ENCODE measurements around the gene RABGAP1L.

Gene RABGAP1L

GRCh38 chr1:174197088-174197487 is 37.8 kb downstream of the RABGAP1L start:
- no peak for DNase-seq (ENCODE audit: low read depth in 4 of 4, low spot score in 1 of 4)

- no peak for DNase-seq (ENCODE audit: low read depth in 4 of 4, low spot score in 1 of 4)
These were observed 38.2 kb downstream of the RABGAP1L start for GRCh38 chr1:174197547-174197946.

- DNase-seq (ENCODE audit: low read depth in 4 of 4, low spot score in 1 of 4) = no peak
These were observed 38.9 kb downstream of the RABGAP1L start for GRCh38 chr1:174198202-174198601.

GRCh38 chr1:174200746-174201145 is 41.4 kb downstream of the RABGAP1L start:
- DNase-seq (ENCODE audit: low read depth in 4 of 4, low spot score in 1 of 4) = no peak

GRCh38 chr1:174204697-174205308 is 45.5 kb downstream of the RABGAP1L start:
- DNase-seq (ENCODE audit: low read depth in 4 of 4, low spot score in 1 of 4) = no peak

GRCh38 chr1:174206148-174206836 is 47.0 kb downstream of the RABGAP1L start:
- DNase-seq (ENCODE audit: low read depth in 4 of 4, low spot score in 1 of 4) = no peak

GRCh38 chr1:174209347-174210187 is 50.2 kb downstream of the RABGAP1L start:
- DNase-seq (ENCODE audit: low read depth in 4 of 4, low spot score in 1 of 4) = no peak

- DNase-seq (ENCODE audit: low read depth in 4 of 4, low spot score in 1 of 4) = no peak
These were observed 52.2 kb downstream of the RABGAP1L start for GRCh38 chr1:174211486-174211885.

GRCh38 chr1:174215766-174216165 is 56.4 kb downstream of the RABGAP1L start:
- DNase-seq (ENCODE audit: low read depth in 4 of 4, low spot score in 1 of 4) = no peak

GRCh38 chr1:174217248-174217647 is 57.9 kb downstream of the RABGAP1L start:
- DNase-seq (ENCODE audit: low read depth in 4 of 4, low spot score in 1 of 4) = no peak

GRCh38 chr1:174217787-174218574 is 58.7 kb downstream of the RABGAP1L start:
- no peak for DNase-seq (ENCODE audit: low read depth in 4 of 4, low spot score in 1 of 4)

GRCh38 chr1:174218983-174219382 is 59.7 kb downstream of the RABGAP1L start:
- no peak for DNase-seq (ENCODE audit: low read depth in 4 of 4, low spot score in 1 of 4)

- DNase-seq (ENCODE audit: low read depth in 4 of 4, low spot score in 1 of 4) = no peak
These were observed 60.5 kb downstream of the RABGAP1L start for GRCh38 chr1:174219606-174220370.

- no peak for DNase-seq (ENCODE audit: low read depth in 4 of 4, low spot score in 1 of 4)
These were observed 62.4 kb downstream of the RABGAP1L start for GRCh38 chr1:174221681-174222080.

- no peak for DNase-seq (ENCODE audit: low read depth in 4 of 4, low spot score in 1 of 4)
These were observed 63.0 kb downstream of the RABGAP1L start for GRCh38 chr1:174222166-174222949.

- DNase-seq (ENCODE audit: low read depth in 4 of 4, low spot score in 1 of 4) = no peak
These were observed 65.3 kb downstream of the RABGAP1L start for GRCh38 chr1:174224641-174225040.

- no peak for DNase-seq (ENCODE audit: low read depth in 4 of 4, low spot score in 1 of 4)
These were observed 66.3 kb downstream of the RABGAP1L start for GRCh38 chr1:174225499-174226204.

GRCh38 chr1:174230399-174230798 is 71.1 kb downstream of the RABGAP1L start:
- DNase-seq (ENCODE audit: low read depth in 4 of 4, low spot score in 1 of 4) = no peak

GRCh38 chr1:174232761-174233160 is 73.4 kb downstream of the RABGAP1L start:
- DNase-seq (ENCODE audit: low read depth in 4 of 4, low spot score in 1 of 4) = no peak

Data from stimulated activated CD4-positive, alpha-beta T cell treated with anti-CD3 and anti-CD28 coated beads, Interleukin-1b, Interleukin-23, amount 100 ng/mL, for 24 hours (primary cell).